HL-60/S4 treated with phorbol 12-myristate 13-acetate at 8.2 ng/mL for 4 days and 3 days (cell line): ENCODE measurements around the gene CUL9.

ENCODE experiments used
- in situ Hi-C: fragments of 300-500 bp; cut with MboI; formaldehyde crosslinking; loops from 2 replicates; pipeline ENCODE4 v1.15.0; 2022; ENCODE audit warnings: low sequenced_read_pairs

Gene CUL9

GRCh38 chr6:43254138-43254817 is 72.3 kb downstream of the CUL9 start:
- in situ Hi-C loops = loop anchor here (10.0 kb wide), 1 partner anchor 81 kb away; no protein-coding TSS in a partner anchor

GRCh38 chr6:43254846-43255245 is 72.8 kb downstream of the CUL9 start:
- in situ Hi-C loops = loop anchor here (10.0 kb wide), 1 partner anchor 80 kb away; no protein-coding TSS in a partner anchor

DNA sequence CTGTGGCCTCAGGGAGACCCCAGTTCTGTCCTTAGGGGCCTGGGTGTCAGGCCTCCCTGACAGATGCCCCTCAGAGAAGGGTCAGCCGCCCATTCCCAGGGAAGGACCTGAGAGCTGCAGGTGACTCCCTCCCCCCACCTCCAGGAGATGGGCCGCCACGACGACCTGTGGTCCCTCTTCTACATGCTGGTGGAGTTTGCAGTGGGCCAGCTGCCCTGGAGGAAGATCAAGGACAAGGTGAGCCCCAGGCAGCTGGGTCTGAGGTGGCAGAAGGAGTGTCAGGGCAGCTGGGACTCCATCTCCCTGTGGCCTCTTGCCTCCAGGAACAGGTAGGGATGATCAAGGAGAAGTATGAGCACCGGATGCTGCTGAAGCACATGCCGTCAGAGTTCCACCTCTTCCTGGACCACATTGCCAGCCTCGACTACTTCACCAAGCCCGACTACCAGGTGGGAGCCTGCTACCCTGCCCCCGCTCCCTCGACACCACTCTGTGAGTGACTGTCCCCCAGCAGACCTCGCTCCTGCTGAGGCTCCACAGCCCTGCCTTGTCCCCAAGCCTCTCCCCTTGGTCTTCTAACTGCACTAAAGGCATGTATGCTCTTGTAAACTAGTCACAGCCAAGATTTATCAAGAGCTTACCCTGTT is 73.5 kb downstream of the CUL9 start:
- in situ Hi-C loops = loop anchor here (10.0 kb wide), 1 partner anchor 79 kb away; no protein-coding TSS in a partner anchor

- in situ Hi-C loops = loop anchor here (10.0 kb wide), 1 partner anchor 78 kb away; no protein-coding TSS in a partner anchor
These were observed 74.8 kb downstream of the CUL9 start for GRCh38 chr6:43256670-43257366.

DNA sequence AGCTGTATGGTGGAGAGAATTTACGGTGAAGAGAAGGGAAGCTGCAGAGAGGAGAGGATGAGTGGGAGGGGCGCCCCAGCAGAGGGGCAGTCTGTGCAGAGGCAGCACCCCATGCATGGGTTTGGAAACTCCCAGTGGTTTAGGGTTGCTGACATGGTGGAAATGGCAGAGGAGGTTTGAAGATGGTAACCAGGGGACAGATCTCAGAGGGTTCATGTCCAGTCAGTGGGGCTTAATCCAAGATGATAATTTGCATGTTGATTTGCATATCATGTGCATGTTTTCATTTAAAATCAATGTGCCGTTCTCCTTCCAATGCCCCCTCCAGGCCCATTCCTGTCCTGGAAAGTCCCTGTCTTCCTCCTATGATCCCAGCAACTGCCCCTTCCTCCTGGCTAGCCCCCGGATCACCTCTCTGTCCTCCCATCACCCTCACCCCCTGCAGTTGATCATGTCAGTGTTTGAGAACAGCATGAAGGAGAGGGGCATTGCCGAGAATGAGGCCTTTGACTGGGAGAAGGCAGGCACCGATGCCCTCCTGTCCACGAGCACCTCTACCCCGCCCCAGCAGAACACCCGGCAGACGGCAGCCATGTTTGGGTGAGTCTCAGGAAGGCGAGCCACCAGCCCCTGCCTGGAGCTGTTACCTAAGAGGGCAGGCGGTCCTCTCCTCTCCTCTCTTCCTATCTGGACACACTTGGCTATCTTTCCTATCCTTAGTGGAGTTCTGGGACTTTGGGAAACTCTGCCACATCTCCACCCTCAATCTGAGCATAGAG is 75.6 kb downstream of the CUL9 start:
- in situ Hi-C loops = loop anchor here (10.0 kb wide), 1 partner anchor 77 kb away; no protein-coding TSS in a partner anchor

DNA sequence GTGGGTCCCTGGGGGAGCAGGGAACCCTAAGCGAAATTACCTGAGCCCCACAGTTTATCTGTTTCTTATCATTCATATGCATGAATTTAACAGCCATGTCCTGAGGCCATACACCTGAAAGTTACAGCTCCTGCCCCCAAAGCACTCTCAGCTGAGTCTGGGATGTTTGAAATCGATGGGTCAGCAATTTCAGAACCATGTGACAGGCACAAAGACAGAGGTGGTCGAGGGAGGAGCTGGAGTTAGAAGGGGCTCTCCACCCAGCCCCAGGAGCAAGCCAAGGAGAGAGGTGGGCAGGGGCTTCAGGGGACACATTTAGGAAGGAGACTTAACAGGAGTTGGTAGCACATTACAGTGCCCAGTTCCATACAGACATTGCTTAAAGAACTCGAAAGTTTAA is 76.2 kb downstream of the CUL9 start:
- in situ Hi-C loops = loop anchor here (10.0 kb wide), 1 partner anchor 77 kb away; no protein-coding TSS in a partner anchor

DNA sequence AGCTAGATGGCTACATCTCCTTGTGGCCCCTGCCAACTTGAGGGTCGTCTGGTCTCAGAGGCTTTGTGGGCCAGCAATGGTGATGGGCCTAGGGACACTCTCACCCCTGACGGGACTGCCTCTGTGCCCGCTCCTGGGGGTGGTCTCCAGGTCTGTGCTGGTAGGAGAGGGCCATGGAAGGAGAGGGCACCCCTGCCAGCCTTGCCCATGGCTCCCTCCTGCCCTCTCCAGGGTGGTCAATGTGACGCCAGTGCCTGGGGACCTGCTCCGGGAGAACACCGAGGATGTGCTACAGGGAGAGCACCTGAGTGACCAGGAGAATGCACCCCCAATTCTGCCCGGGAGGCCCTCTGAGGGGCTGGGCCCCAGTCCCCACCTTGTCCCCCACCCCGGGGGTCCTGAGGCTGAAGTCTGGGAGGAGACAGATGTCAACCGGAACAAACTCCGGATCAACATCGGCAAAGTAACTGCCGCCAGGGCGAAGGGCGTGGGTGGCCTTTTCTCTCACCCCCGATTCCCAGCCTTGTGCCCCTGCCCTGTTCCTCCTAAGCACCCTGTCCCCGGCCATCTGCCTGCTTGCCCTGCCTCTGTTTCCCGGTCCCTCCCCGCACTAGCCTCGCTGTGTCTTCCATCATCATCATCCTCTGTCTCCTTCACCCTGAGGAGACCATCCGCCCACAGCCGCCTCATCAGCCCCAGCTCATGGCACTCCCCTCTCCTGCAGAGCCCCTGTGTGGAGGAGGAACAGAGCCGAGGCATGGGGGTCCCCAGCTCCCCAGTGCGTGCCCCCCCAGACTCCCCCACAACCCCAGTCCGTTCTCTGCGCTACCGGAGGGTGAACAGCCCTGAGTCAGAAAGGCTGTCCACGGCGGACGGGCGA is 77.1 kb downstream of the CUL9 start:
- in situ Hi-C loops = loop anchor here (10.0 kb wide), 1 partner anchor 76 kb away; no protein-coding TSS in a partner anchor

DNA sequence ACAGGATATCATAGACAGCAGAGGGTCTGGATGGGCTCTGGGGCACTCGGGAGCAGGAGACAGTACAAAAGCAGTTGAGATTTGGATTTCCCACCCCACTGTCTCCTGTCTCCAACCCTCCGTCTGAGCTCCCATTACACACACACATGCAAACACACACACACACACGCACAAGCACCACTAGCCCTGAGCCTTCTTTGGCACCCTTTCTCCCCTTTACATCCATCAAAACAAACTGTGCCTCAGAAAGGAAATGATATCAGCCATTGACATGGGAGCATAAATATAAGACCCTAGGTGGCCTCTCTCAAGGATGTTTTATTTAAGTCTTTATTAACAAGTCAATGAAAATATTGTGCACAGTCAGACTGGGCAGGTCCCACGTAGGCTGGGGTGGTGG is 78.8 kb downstream of the CUL9 start:
- in situ Hi-C loops = no loop called here

- in situ Hi-C loops = no loop called here
These were observed 79.2 kb downstream of the CUL9 start for GRCh38 chr6:43261198-43261597.

- in situ Hi-C loops = no loop called here
These were observed 80.2 kb downstream of the CUL9 start for GRCh38 chr6:43262000-43262779.

- in situ Hi-C loops = no loop called here
These were observed 80.9 kb downstream of the CUL9 start for GRCh38 chr6:43262780-43263313.

- in situ Hi-C loops = no loop called here
These were observed 81.5 kb downstream of the CUL9 start for GRCh38 chr6:43263314-43264178.

DNA sequence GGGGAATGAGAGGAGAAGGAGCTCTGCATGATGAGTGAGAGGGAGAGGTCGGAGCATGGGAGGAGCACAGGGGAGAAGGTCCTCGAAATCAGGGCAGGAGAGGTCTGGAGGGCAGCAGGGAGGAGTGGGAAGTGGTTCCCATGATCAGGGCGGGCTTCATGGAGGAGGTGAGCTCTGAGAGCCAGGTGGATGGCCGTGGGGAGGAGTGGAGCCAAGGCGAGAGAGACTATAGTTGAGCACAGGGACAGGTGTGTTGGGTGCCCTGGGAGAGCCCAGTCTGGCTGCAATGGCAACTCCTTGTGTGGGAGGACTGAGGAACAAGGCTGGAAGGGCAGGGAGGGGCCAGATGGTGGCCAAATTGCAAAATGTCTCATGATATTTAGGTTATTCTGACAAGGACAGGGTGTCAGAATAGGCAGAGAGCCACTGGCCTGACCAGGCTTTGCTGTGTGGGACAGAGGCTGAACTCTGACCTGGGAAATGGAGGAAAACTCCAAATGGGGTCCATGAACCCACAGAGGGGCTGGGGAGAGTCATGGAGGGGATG is 82.7 kb downstream of the CUL9 start:
- in situ Hi-C loops = no loop called here

GRCh38 chr6:43265564-43265963 is 83.6 kb downstream of the CUL9 start:
- in situ Hi-C loops = no loop called here

DNA sequence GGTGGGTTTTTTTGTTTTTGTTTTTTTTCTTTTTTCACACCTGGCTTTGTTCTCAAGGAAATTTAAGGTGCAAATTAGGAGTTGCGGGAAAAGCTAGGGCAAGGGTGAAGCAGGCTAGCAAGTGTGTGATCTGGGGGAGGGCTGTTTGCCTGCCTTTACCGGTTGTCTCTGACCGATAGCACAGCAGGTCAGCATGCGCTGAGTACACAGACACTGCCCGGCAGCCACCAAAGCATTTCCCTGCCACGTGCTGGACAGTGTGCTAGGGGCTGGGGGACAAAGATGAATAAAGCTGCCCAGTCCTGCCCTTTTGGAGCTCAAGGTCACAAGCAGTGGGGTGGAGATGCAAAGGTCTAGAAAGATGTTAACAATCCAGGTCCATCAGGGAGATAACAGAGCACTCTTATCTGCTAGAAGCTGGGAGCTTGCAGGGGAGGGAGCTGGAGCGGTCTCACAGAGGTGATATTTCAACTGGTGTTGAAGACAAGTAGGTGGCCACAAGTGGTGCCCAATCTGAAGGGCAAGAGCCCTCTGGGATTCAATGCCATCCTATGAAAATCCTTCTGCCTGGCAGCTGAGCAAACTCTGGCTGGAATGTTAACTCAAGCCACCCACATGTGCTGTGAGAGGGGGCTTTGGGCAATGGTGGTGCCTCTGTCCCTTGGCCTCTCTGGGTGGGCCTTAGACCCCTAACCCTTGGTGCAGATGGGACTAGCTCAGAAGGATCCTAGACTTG is 85.8 kb downstream of the CUL9 start:
- in situ Hi-C loops = no loop called here

DNA sequence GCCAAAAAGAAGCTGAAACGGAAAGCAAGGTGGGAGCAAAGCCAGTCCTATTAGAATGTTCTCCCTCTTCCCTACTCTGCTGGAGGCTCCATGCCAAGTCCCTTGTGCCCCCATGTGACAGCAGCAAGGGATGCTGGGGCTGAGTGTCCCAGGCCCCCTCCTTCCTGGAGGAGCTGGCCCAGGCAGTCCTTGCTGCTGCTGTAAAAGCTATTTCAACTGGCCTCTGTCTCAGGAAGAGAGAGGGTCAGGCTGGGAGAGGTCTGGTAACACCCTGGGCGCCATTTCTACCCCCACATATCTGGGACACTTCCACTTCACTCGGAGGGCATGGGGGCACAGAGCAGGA is 86.3 kb downstream of the CUL9 start:
- in situ Hi-C loops = no loop called here

DNA sequence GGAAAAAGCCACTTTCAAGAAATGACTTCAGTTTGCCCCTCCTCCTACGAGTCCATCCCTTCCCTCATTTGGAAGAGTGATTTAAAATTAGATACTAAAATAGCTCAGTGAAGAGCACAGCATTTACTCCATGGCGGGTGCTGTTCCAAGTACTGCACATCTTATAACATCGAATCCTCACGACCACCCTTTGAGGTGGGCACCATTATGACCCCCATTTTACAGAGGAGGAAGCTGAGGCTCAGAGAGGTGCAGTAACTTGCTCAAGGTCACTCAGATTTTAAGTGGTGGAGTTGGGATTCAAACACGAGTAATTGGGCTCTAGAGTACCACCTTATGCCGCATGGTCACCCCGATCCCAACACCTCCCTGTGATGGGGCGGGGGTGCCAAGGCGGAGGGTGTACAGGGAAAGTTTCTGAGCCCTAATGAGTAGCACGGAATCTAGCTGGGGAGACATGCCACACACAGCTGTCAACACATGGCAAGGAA is 86.8 kb downstream of the CUL9 start:
- in situ Hi-C loops = no loop called here
